Smooth muscle cell of the coronary artery (primary cell): ENCODE results near the gene NKAIN1. TPM values are rescaled to one million over a fixed set of nuclear protein-coding genes. Genes with fewer than 3 reads are reported as not detected.

Experiments used
- total RNA-seq: library from RNA; depleted of rRNA; stranded (reverse); fragments of >200 nt; gene quantifications from 2 replicates; pipeline ENCODE4 v1.2.3, GENCODE V29; 2014; ENCODE audit warnings: low replicate concordance

NKAIN1 gene
- total RNA-seq, result 0.08 TPM in 1 of 2 replicates, not detected in the other

GRCh38 chr1:31239653-31240241, at the start of gene NKAIN1:
Gene NKAIN1 (minus strand): TSS chr1:31239887. CDS start chr1:31239547, 340 bp downstream.

Other genes with a start within 250 kb of the NKAIN1 start
- 47.7 and 101 TPM in 2 replicates for gene PUM1, start 174.2 kb downstream of the NKAIN1 start, total RNA-seq
- 71.3 and 121 TPM in 2 replicates for gene SNRNP40, start 56.9 kb upstream of the NKAIN1 start, total RNA-seq
- 29.3 and 39.4 TPM in 2 replicates for gene ZCCHC17, start 57.1 kb upstream of the NKAIN1 start, total RNA-seq
- gene FABP3, start 133.2 kb upstream of the NKAIN1 start, total RNA-seq, result 19.1 and 79.4 TPM in 2 replicates
- gene SERINC2, start 173.3 kb upstream of the NKAIN1 start, total RNA-seq, result 1.5 and 4.4 TPM in 2 replicates